Measurements from ENCODE around the gene LEFTY1. TPM values are rescaled to one million over a fixed set of nuclear protein-coding genes. Genes with fewer than 3 reads are reported as not detected.
"Not testable (repeated sequence)": the region's sequence is repeated elsewhere in the genome, so short reads cannot be mapped to it uniquely, and the experiment has no call there.

LEFTY1 gene
- total RNA-seq, 1 experiment from 2014 or later: not detected

- Histone ChIP-seq H3K9me3 (ENCODE audit: low read length) (no peaks in the 10 kb centered on the region), H3K27me3 (ENCODE audit: low read length) (no peaks in the 10 kb centered on the region), H3K4me1 (ENCODE audit: insufficient read depth, low read length) (peaks cover 9% of the 10 kb centered on the region), H4K20me1 (ENCODE audit: low read length) (no peaks in the 10 kb centered on the region), H3K27ac (ENCODE audit: low read length) (peak overlapping the region; percentile 44), H2AFZ (ENCODE audit: low read length) (no peak overlapping the region), H3K79me2 (ENCODE audit: low read length) (no peaks in the 10 kb centered on the region), H3K4me3 (ENCODE audit: low read length) (no peak overlapping the region), H3K9me2 (replicated peaks; ENCODE audit: low read length) (no peaks in the 10 kb centered on the region), H3F3A (ENCODE audit: low read length, unreplicated experiment) (no peaks in the 10 kb centered on the region), H3K36me3 (ENCODE audit: low read depth, low read length) (no peaks in the 10 kb centered on the region), H3K4me2 (ENCODE audit: low read length) (peak overlapping the region; percentile 55), H3K9ac (ENCODE audit: low read length) (no peak overlapping the region)
- intact Hi-C loops (cut with micrococcal nuclease): no loop called here
- no TSS peak for BruUV-seq (replicated peaks)
- DNase-seq: peak; percentile 89
- ChIA-PET POLR2A (ENCODE audit: unreplicated experiment) (interaction anchor here (0.6 kb wide), 1 partner anchor 150 kb away, joined by 3 read pairs; no protein-coding TSS in a partner anchor), CTCF (no interaction called here)
- TF ChIP-seq, protein P1, sequence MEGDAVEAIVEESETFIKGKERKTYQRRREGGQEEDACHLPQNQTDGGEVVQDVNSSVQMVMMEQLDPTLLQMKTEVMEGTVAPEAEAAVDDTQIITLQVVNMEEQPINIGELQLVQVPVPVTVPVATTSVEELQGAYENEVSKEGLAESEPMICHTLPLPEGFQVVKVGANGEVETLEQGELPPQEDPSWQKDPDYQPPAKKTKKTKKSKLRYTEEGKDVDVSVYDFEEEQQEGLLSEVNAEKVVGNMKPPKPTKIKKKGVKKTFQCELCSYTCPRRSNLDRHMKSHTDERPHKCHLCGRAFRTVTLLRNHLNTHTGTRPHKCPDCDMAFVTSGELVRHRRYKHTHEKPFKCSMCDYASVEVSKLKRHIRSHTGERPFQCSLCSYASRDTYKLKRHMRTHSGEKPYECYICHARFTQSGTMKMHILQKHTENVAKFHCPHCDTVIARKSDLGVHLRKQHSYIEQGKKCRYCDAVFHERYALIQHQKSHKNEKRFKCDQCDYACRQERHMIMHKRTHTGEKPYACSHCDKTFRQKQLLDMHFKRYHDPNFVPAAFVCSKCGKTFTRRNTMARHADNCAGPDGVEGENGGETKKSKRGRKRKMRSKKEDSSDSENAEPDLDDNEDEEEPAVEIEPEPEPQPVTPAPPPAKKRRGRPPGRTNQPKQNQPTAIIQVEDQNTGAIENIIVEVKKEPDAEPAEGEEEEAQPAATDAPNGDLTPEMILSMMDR (conservative IDR thresholded peaks at IDR 0.05; ENCODE audit: low read depth, low read length): no peak
- TF ChIP-seq EZH2phosphoT487 (IDR thresholded peaks at IDR 0.05; ENCODE audit: borderline replicate concordance, low read length) (no peak), EZH2 (IDR thresholded peaks at IDR 0.05; ENCODE audit: low read length, unreplicated experiment) (no peak)
- ATAC-seq: peak; percentile 100
Measured at GRCh38 chr1:225933072-225933471, 44.1 kb upstream of the LEFTY1 start.

- CTCF ChIA-PET: interaction anchor here (0.6 kb wide), 2 partner anchors 71 to 74 kb away, joined by 3 to 4 read pairs; no protein-coding TSS in a partner anchor
- no peak for ATAC-seq
- no peak overlapping the region for H2AFZ ChIP-seq (ENCODE audit: low read length)
Measured at GRCh38 chr1:225931270-225932136, 42.6 kb upstream of the LEFTY1 start.

DNA sequence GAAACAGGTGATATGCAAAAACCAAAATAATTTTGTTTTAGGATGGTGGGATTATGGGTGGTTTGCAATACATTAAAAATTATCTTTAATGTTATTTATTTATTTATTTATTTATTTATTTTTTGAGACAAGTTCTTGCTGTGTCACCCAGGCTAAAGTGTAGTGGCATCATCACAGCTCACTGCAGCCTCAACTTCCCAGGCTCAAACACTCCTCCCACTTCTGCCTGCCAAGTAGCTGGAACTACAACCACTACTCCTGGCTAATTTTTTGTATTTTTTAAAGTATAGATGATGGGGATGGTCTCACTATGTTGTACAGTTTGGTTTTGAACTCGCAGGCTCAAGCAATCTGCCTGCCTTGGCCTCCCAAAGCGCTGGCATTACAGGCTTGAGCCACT lies 41.6 kb upstream of the LEFTY1 start:
- Histone ChIP-seq H3K4me2 (ENCODE audit: low read length) (no peak overlapping the region), H3K79me2 (ENCODE audit: low read length) (no peaks in the 10 kb centered on the region), H3K9me3 (ENCODE audit: low read length) (no peaks in the 10 kb centered on the region), H3K9ac (ENCODE audit: low read length) (no peak overlapping the region), H3F3A (ENCODE audit: low read length, unreplicated experiment) (no peaks in the 10 kb centered on the region), H3K4me1 (ENCODE audit: insufficient read depth, low read length) (peaks cover 9% of the 10 kb centered on the region), H3K9me2 (replicated peaks; ENCODE audit: low read length) (no peaks in the 10 kb centered on the region), H4K20me1 (ENCODE audit: low read length) (no peaks in the 10 kb centered on the region), H3K27me3 (ENCODE audit: low read length) (no peaks in the 10 kb centered on the region), H2AFZ (ENCODE audit: low read length) (no peak overlapping the region), H3K27ac (ENCODE audit: low read length) (no peak overlapping the region), H3K4me3 (ENCODE audit: low read length) (no peak overlapping the region), H3K36me3 (ENCODE audit: low read depth, low read length) (no peaks in the 10 kb centered on the region)
- DNase-seq (no peak), ATAC-seq (no peak)
- TF ChIP-seq EZH2 (IDR thresholded peaks at IDR 0.05; ENCODE audit: low read length, unreplicated experiment) (no peak), EZH2phosphoT487 (IDR thresholded peaks at IDR 0.05; ENCODE audit: borderline replicate concordance, low read length) (no peak)
- TF ChIP-seq, protein P1 (conservative IDR thresholded peaks at IDR 0.05; ENCODE audit: low read depth, low read length): no peak
- POLR2A ChIA-PET (ENCODE audit: unreplicated experiment): no interaction called here
- CTCF ChIA-PET: no interaction called here
- intact Hi-C loops (cut with micrococcal nuclease): no loop called here
- no TSS peak for BruUV-seq (replicated peaks)

More at GRCh38 chr1:225931270-225932136, 42.6 kb upstream of the LEFTY1 start:
- H4K20me1 ChIP-seq (ENCODE audit: low read length): no peaks in the 10 kb centered on the region
- H3K4me3 ChIP-seq (ENCODE audit: low read length): no peak overlapping the region
- peaks cover 9% of the 10 kb centered on the region for H3K4me1 ChIP-seq (ENCODE audit: insufficient read depth, low read length)
- no TSS peak for BruUV-seq (replicated peaks)
- H3K9me3 ChIP-seq (ENCODE audit: low read length): no peaks in the 10 kb centered on the region
- DNase-seq: no peak
- no peaks in the 10 kb centered on the region for H3F3A ChIP-seq (ENCODE audit: low read length, unreplicated experiment)
- H3K27ac ChIP-seq (ENCODE audit: low read length): no peak overlapping the region
- H3K4me2 ChIP-seq (ENCODE audit: low read length): no peak overlapping the region
- intact Hi-C loops (cut with micrococcal nuclease): no loop called here
- no peaks in the 10 kb centered on the region for H3K36me3 ChIP-seq (ENCODE audit: low read depth, low read length)
- no peak for TF ChIP-seq EZH2 (IDR thresholded peaks at IDR 0.05; ENCODE audit: low read length, unreplicated experiment)
- H3K9me2 ChIP-seq (replicated peaks; ENCODE audit: low read length): no peaks in the 10 kb centered on the region
- POLR2A ChIA-PET (ENCODE audit: unreplicated experiment): no interaction called here
- no peaks in the 10 kb centered on the region for H3K79me2 ChIP-seq (ENCODE audit: low read length)
- no peaks in the 10 kb centered on the region for H3K27me3 ChIP-seq (ENCODE audit: low read length)
- H3K9ac ChIP-seq (ENCODE audit: low read length): no peak overlapping the region

- H4K20me1 ChIP-seq (ENCODE audit: low read length); BruUV-seq (replicated peaks); DNase-seq; ATAC-seq; H3F3A ChIP-seq (ENCODE audit: low read length, unreplicated experiment); H3K27ac ChIP-seq (ENCODE audit: low read length); CTCF ChIA-PET; H3K27me3 ChIP-seq (ENCODE audit: low read length); POLR2A ChIA-PET (ENCODE audit: unreplicated experiment); intact Hi-C loops (cut with micrococcal nuclease); H2AFZ ChIP-seq (ENCODE audit: low read length); H3K36me3 ChIP-seq (ENCODE audit: low read depth, low read length); H3K4me3 ChIP-seq (ENCODE audit: low read length); H3K9ac ChIP-seq (ENCODE audit: low read length); H3K4me2 ChIP-seq (ENCODE audit: low read length); H3K9me2 ChIP-seq (replicated peaks; ENCODE audit: low read length); H3K9me3 ChIP-seq (ENCODE audit: low read length); H3K79me2 ChIP-seq (ENCODE audit: low read length): not testable (repeated sequence)
- peaks cover 13% of the 10 kb centered on the region for H3K4me1 ChIP-seq (ENCODE audit: insufficient read depth, low read length)
Measured at GRCh38 chr1:225929462-225929861, 40.5 kb upstream of the LEFTY1 start.
